GM12878 (cell line): ENCODE measurements around the gene SLC15A4. TPM values are rescaled to one million over a fixed set of nuclear protein-coding genes. Genes with fewer than 3 reads are reported as not detected.

ENCODE experiments used
- ATAC-seq: fragments of 200-7000 bp; cut with Tn5 transposase; 3 replicates; pipeline ENCODE4 v1.9.1; 2020; ENCODE audit warnings: mild to moderate bottlenecking, moderate library complexity
- BruUV-seq: library from RNA; stranded (reverse); fragments of 400-500 nt; replicated peaks from 2 replicates; lab custom pipeline; 2021; lab: Mats Ljungman, UMichigan
- CTCF ChIA-PET: fragments of 300-600 bp; sonication (Branson Sonifier 250); formaldehyde crosslinking; extraction: SDS; loops from one replicate; lab custom pipeline; 2021; ENCODE audit warnings: inconsistent platforms; lab: Yijun Ruan, JAX
- POLR2A ChIA-PET: fragments of 350-600 bp; formaldehyde crosslinking; extraction: SDS; loops from one replicate; lab custom pipeline; 2021; ENCODE audit warnings: inconsistent platforms; lab: Charles Lee
- RAD21 ChIA-PET: fragments of 300-600 bp; sonication (Branson Sonifier 250); formaldehyde crosslinking; loops from one replicate; lab custom pipeline; 2023; ENCODE audit warnings: antibody characterized with exemption; ENCODE audit not compliant: unreplicated experiment; lab: Charles Lee
- SMC1A ChIA-PET: fragments of 300-600 bp; sonication (Branson Sonifier 250); formaldehyde crosslinking; loops from one replicate; lab custom pipeline; 2023; ENCODE audit not compliant: unreplicated experiment, uncharacterized antibody; lab: Charles Lee
- DNase-seq: peaks from one replicate; pipeline ENCODE4 v3.0.0-alpha.2; 2011; ENCODE audit warnings: low read depth, low spot score
- FAIRE-seq: peaks from 3 replicates; lab custom pipeline; 2011; peaks lifted over from hg19 to GRCh38; lab: Jason Lieb, UNC
- H2AFZ ChIP-seq: 2 replicates; pipeline ENCODE4 v1.6.0; 2011; ENCODE audit warnings: low read depth, low read length, control low read depth; ENCODE audit not compliant: control insufficient read depth
- H3K27ac ChIP-seq: 2 replicates; pipeline ENCODE4 v1.5.1; 2011; ENCODE audit warnings: control low read depth; ENCODE audit not compliant: control insufficient read depth, insufficient read depth
- H3K27me3 ChIP-seq, 2 experiments: replicated peaks in 1 of 2; 2 replicates each; pipeline versions ENCODE4 v1.6.0 to v1.6.1; 2011; ENCODE audit warnings: low read length in 1 of 2; ENCODE audit not compliant: control insufficient read depth in 2 of 2, insufficient read depth in 2 of 2
- H3K36me3 ChIP-seq, 2 experiments: 2 replicates each; pipeline ENCODE4 v1.5.1; 2011; ENCODE audit warnings: low read length in 1 of 2; ENCODE audit not compliant: control insufficient read depth in 2 of 2, insufficient read depth in 2 of 2
- H3K4me1 ChIP-seq: 2 replicates; pipeline ENCODE4 v1.6.1; 2011; ENCODE audit warnings: mild to moderate bottlenecking, low read length, moderate library complexity, mixed read lengths; ENCODE audit not compliant: control insufficient read depth, insufficient read depth
- H3K4me2 ChIP-seq: 2 replicates; pipeline ENCODE4 v1.6.0; 2011; ENCODE audit warnings: control low read depth; ENCODE audit not compliant: control insufficient read depth, insufficient read depth
- H3K4me3 ChIP-seq: fragments of 200-600 bp; sonication (generic); 2 replicates; pipeline ENCODE4 v1.5.1; 2016
- H3K79me2 ChIP-seq: 2 replicates; pipeline ENCODE4 v1.6.0; 2011; ENCODE audit warnings: low read length; ENCODE audit not compliant: control insufficient read depth, insufficient read depth
- H3K9ac ChIP-seq: 2 replicates; pipeline ENCODE4 v1.8.0; 2011; ENCODE audit warnings: low read length, control low read depth, mixed read lengths; ENCODE audit not compliant: control insufficient read depth, insufficient read depth
- H3K9me3 ChIP-seq: replicated peaks from 3 replicates; pipeline ENCODE4 v1.5.1; 2011; ENCODE audit warnings: mild to moderate bottlenecking, low read length; ENCODE audit not compliant: control insufficient read depth, insufficient read depth
- H4K20me1 ChIP-seq: 2 replicates; pipeline ENCODE4 v1.6.0; 2011; ENCODE audit not compliant: control insufficient read depth, insufficient read depth
- ASH2L ChIP-seq: fragments of 300-600, 200-600 bp; sonication (generic); IDR thresholded peaks from 2 replicates; pipeline ENCODE4 v1.6.1; 2017; ENCODE audit warnings: low read depth, mild to moderate bottlenecking, borderline replicate concordance
- BACH1 ChIP-seq: fragments of 450-650 bp; IDR thresholded peaks from 2 replicates; pipeline ENCODE4 v1.6.1; 2017; ENCODE audit warnings: mild to moderate bottlenecking, borderline replicate concordance
- BMI1 ChIP-seq: fragments of 450-650 bp; IDR thresholded peaks from 2 replicates; pipeline ENCODE4 v1.6.1; 2016; ENCODE audit warnings: mild to moderate bottlenecking, moderate library complexity, borderline replicate concordance
- DPF2 ChIP-seq: fragments of 450-650 bp; IDR thresholded peaks from 2 replicates; pipeline ENCODE4 v1.6.1; 2017; ENCODE audit warnings: mild to moderate bottlenecking
- JUNB ChIP-seq: IDR thresholded peaks from 2 replicates; pipeline ENCODE4 v1.6.1; 2016; ENCODE audit warnings: antibody characterized with exemption, mild to moderate bottlenecking
- MTA3 ChIP-seq: IDR thresholded peaks from 2 replicates; pipeline ENCODE4 v1.6.1; 2012; ENCODE audit warnings: low read length, inconsistent platforms, borderline replicate concordance
- NKRF ChIP-seq: fragments of 450-650 bp; conservative IDR thresholded peaks from 2 replicates; pipeline ENCODE4 v1.6.1; 2017; ENCODE audit warnings: mild to moderate bottlenecking, moderate library complexity
- NR2F1 ChIP-seq: fragments of 450-650 bp; conservative IDR thresholded peaks from 2 replicates; pipeline ENCODE4 v1.6.1; 2017; ENCODE audit warnings: mild to moderate bottlenecking
- POLR2AphosphoS5 ChIP-seq: IDR thresholded peaks from 2 replicates; pipeline ENCODE4 v1.6.1; 2011; ENCODE audit warnings: mild to moderate bottlenecking, low read length, inconsistent platforms
- RB1 ChIP-seq: fragments of 450-650 bp; formaldehyde crosslinking; IDR thresholded peaks from 2 replicates; pipeline ENCODE4 v1.6.1; 2017; ENCODE audit warnings: mild to moderate bottlenecking, borderline replicate concordance
- SREBF1 ChIP-seq: IDR thresholded peaks from 2 replicates; pipeline ENCODE4 v1.6.1; 2012; ENCODE audit warnings: mild to moderate bottlenecking, low read length
- STAT1 ChIP-seq: fragments of 450-650 bp; conservative IDR thresholded peaks from 2 replicates; pipeline ENCODE4 v1.6.1; 2014; ENCODE audit warnings: antibody characterized with exemption, mild to moderate bottlenecking
- TARDBP ChIP-seq: IDR thresholded peaks from 2 replicates; pipeline ENCODE4 v1.6.1; 2016; ENCODE audit warnings: borderline replicate concordance
- USF2 ChIP-seq: IDR thresholded peaks from 2 replicates; pipeline ENCODE4 v1.6.1; 2011; ENCODE audit warnings: low read depth, low read length, improper control_type of control experiment, borderline replicate concordance
- ZSCAN29 ChIP-seq: fragments of 450-650 bp; IDR thresholded peaks from 2 replicates; pipeline ENCODE4 v1.6.1; 2017; ENCODE audit warnings: mild to moderate bottlenecking, moderate library complexity
- WGBS: methylation state at CpG from one replicate; pipeline ENCODE4 v1.1.6; 2016; ENCODE audit warnings: low lambda C conversion rate; ENCODE audit not compliant: insufficient replicate concordance, insufficient coverage; ENCODE audit errors: missing lambda C conversion rate; 5-methylcytosine and 5-hydroxymethylcytosine counted together
- in situ Hi-C: fragments of 300-500 bp; cut with MboI; formaldehyde crosslinking; loops from 9 replicates; pipeline ENCODE4 v1.14.3; 2018; ENCODE audit warnings: mixed read lengths
- intact Hi-C: fragments of 100-400 bp; cut with micrococcal nuclease; formaldehyde crosslinking; loops from one replicate; pipeline ENCODE4 v1.14.2; 2022; ENCODE audit not compliant: unreplicated experiment
- polyA plus RNA-seq, 11 experiments: library from polyadenylated mRNA; depleted of rRNA in 4 of 11; unstranded in 6 of 11; stranded (reverse) in 5 of 11; fragments of >200 nt; fragmentation: Nextera tagmentation in 4 of 11; fragmentation: Illumina TruSeq in 1 of 11; extraction: Ambion mirVana in 4 of 11; extraction: Trizol in 1 of 11; gene quantifications; 1 replicate in 1 of 11; 2 replicates in 10 of 11; pipeline versions ENCODE4 v1.2.1 to v1.2.3, GENCODE V29; 2011 to 2016; ENCODE audit warnings: inconsistent platforms in 2 of 11, missing spikeins in 2 of 11, low read depth in 1 of 11
- total RNA-seq, 4 experiments: library from RNA; depleted of rRNA in 3 of 4; stranded (reverse); fragments of >200 nt in 3 of 4; fragmentation: Illumina TruSeq in 1 of 4; extraction: Trizol in 1 of 4; gene quantifications; 2 replicates each; pipeline versions ENCODE4 v1.2.1 to v1.2.3, GENCODE V29; 2013 to 2021
- TF ChIP-seq, protein P1 (sequence below): fragments of 450-650 bp; IDR thresholded peaks from 2 replicates; pipeline ENCODE4 v1.6.1; 2016; ENCODE audit warnings: mild to moderate bottlenecking, moderate library complexity, borderline replicate concordance

The SLC15A4 gene
- total and polyA plus RNA-seq, 10 of the 15 experiments (the other 5 are each of a cell fraction or from before 2014, with no cell fraction given) = 12.7 to 257 (median 36.6) TPM

GRCh38 chr12:128823216-128823915, 392 bp downstream of the SLC15A4 start:
- DNase-seq (no peak), ATAC-seq (peak; percentile 6), FAIRE-seq (no peak)
- Histone ChIP-seq H4K20me1 (no peaks in the 10 kb centered on the region), H3K36me3 (peaks cover 2 to 10% of the 10 kb centered on the region in 2 experiments; a peak in 3 of 4 replicates), H3K27ac (peak overlapping the region; percentile 94), H3K4me3 (peak overlapping the region; percentile 98), H3K4me1 (peaks cover 26% of the 10 kb centered on the region), H2AFZ (no peak overlapping the region), H3K9me3 (peaks cover 6% of the 10 kb centered on the region), H3K4me2 (peak overlapping the region; percentile 82), H3K79me2 (peaks cover 63% of the 10 kb centered on the region), H3K27me3 (no peaks in the 10 kb centered on the region), H3K9ac (peak overlapping the region; percentile 88)
- RAD21 ChIA-PET = interaction anchor here (0.8 to 4.6 kb wide), 15 partner anchors 8 to 146 kb away, joined by 3 to 127 read pairs (median 6); no protein-coding TSS in a partner anchor
- SMC1A ChIA-PET = interaction anchor here (0.9 to 4.5 kb wide), 8 partner anchors 13 to 115 kb away, joined by 3 to 112 read pairs (median 10); no protein-coding TSS in a partner anchor
- in situ Hi-C loops = no loop called here
- intact Hi-C loops = no loop called here
- CTCF ChIA-PET = interaction anchor here (0.8 to 6.0 kb wide), 11 partner anchors 9 to 145 kb away, joined by 3 to 51 read pairs (median 4); no protein-coding TSS in a partner anchor
- 1% methylated on average over 70 of the region's 88 CpGs for WGBS
- POLR2A ChIA-PET = interaction anchor here (0.6 to 4.6 kb wide), 21 partner anchors 8 to 119 kb away, joined by 3 to 144 read pairs (median 5); partner anchors contain the start of gene GLT1D1
- no TSS peak for BruUV-seq
- TF ChIP-seq MTA3 = no peak
- TF ChIP-seq JUNB = no peak
- TF ChIP-seq DPF2 = peak; percentile 38
- no peak for TF ChIP-seq ZSCAN29
- peak; percentile 50; the same call in 1 of the 2 replicates for TF ChIP-seq RB1
- TF ChIP-seq, protein P1, sequence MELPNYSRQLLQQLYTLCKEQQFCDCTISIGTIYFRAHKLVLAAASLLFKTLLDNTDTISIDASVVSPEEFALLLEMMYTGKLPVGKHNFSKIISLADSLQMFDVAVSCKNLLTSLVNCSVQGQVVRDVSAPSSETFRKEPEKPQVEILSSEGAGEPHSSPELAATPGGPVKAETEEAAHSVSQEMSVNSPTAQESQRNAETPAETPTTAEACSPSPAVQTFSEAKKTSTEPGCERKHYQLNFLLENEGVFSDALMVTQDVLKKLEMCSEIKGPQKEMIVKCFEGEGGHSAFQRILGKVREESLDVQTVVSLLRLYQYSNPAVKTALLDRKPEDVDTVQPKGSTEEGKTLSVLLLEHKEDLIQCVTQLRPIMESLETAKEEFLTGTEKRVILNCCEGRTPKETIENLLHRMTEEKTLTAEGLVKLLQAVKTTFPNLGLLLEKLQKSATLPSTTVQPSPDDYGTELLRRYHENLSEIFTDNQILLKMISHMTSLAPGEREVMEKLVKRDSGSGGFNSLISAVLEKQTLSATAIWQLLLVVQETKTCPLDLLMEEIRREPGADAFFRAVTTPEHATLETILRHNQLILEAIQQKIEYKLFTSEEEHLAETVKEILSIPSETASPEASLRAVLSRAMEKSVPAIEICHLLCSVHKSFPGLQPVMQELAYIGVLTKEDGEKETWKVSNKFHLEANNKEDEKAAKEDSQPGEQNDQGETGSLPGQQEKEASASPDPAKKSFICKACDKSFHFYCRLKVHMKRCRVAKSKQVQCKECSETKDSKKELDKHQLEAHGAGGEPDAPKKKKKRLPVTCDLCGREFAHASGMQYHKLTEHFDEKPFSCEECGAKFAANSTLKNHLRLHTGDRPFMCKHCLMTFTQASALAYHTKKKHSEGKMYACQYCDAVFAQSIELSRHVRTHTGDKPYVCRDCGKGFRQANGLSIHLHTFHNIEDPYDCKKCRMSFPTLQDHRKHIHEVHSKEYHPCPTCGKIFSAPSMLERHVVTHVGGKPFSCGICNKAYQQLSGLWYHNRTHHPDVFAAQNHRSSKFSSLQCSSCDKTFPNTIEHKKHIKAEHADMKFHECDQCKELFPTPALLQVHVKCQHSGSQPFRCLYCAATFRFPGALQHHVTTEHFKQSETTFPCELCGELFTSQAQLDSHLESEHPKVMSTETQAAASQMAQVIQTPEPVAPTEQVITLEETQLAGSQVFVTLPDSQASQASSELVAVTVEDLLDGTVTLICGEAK = no peak
- no peak for TF ChIP-seq SREBF1
- TF ChIP-seq ASH2L = no peak
- TF ChIP-seq USF2 = no peak
- TF ChIP-seq BACH1 = peak; percentile 73
- no peak for TF ChIP-seq BMI1
- TF ChIP-seq STAT1 = 0 out of 2 replicates have a peak, but pooled peaks have one; percentile 38
- no peak for TF ChIP-seq TARDBP
- TF ChIP-seq POLR2AphosphoS5 = peak; percentile 39
- peak; percentile 35; the same call in 1 of the 2 replicates for TF ChIP-seq NR2F1
- peak; percentile 64 for TF ChIP-seq NKRF
